NCI-H146 (cell line): ENCODE results near the gene GLIS1.
A peak's percentile ranks its signal among the peaks of the same experiment; 100 is the strongest.

Source experiments
- DNase-seq: peaks from one replicate; lab custom pipeline; 2025; lab: John Stamatoyannopoulos, UW

GLIS1 gene

GRCh38 chr1:53548031-53548491 is 190.9 kb downstream of the GLIS1 start:
- DNase-seq = no peak

- no peak for DNase-seq
These were observed 191.7 kb downstream of the GLIS1 start for GRCh38 chr1:53547231-53547790.

DNA sequence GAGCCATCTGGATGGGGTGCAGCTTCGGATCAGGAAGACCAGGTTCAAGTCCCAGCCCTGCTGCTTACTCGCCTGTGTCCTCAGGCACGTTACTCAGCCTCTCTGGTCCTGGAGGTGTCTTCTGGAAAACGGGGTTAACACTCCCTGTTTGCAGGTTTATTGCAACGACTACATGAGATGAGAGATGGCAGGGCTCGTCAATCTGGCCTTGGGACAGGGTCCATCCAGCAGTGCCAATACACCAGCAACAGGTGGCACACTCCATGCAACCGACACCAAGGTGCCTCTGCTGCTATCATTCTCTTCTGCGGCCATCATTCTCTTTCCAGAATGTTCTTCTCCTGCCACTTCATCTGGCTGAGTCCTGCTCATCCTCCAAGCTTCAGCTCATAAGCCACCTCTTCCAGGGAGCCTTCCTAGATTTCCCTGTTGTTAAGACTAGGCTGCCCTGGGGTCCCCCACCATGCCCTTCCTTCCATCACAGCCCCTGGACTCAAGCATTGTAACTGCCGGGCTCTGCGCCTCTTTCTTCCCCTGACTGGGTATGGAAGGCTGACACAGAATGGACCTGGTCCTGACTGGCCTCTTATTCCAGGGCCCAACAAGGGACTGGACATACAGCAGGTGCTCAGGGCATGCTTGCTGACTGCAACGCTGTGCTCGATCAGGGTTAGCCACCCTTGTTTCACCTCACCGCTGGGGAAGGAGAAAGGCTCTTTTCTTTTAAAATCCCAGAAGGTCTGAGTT is 192.4 kb downstream of the GLIS1 start:
- no peak for DNase-seq

DNA sequence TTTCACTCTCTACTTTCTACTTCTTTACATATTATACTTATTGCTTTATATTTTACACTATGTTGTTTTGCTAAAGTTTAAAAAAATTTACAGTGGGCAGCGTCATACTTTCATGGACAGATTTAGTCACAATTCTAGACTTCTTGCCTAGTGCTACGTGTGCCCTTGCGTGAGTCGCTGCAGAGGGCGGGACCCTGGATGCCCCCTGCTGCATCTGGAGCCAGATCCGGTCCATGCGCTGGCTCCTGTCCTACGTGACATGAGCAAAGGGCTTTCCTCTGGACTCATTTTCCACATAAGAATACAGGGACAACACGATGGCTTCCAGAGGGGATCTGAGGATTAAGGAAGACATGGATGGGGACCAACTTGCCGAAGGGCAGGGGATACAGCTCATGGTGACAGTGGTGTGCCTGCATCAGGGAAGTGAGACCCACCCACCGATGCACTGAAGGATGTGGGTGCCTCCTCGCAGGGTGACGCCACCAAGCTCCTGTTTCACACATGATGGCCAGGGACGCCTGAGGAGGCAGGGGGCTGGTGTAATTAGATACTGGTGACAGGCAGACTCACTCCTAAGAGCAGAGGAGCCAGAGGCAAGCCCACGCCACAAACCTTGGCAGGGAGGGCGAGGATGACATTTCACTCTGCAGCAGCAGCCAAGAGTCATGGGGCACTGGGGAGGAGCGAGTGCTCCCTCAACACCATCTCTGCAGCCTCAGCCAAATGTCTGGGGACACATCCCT is 193.1 kb downstream of the GLIS1 start:
- DNase-seq = peak; percentile 38

GRCh38 chr1:53544728-53545515 is 194.0 kb downstream of the GLIS1 start:
- DNase-seq = no peak

DNA sequence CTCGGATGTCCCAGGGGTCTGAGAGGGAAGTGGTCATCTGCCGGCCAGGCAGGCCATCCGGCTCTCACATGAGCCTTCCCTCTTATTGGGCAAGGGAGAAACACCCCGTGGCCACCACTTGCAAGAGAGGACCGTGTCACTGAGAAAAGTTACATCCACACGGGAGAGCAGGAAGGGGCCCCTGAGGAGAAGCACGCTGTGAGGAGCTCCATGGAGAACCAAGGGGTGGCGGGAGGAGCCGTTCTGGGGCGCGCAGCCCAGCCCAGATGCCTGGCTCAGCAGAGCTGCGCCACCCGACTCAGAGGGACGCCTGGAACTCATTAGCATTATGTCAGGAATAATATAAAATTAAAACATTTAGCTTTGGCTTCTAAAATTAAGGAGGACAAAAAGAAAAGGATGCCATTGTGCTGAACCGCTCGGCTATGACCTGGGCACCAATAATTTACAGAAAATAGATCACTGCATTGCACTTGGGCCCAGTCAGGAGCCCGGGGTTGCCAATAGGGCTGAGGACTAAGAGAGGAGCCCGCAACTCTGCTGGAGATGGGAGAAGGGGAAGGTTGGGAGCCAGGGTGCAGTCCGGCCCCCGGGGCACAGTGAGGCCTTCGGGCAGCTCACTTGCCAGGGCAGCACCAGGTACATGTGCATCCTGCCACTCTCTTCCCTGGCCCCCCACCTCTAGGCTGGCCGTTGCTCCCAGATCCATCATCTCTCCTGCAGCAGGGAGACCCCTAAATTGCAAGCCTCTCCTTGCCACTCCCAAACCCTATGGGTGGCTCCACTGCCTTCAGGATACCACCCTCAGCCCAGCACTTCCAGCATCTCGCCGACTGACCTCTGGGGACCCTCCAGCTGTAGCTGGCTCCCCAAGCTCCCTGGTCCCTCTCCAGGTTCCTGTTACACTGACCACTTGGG is 194.9 kb downstream of the GLIS1 start:
- no peak for DNase-seq

DNA sequence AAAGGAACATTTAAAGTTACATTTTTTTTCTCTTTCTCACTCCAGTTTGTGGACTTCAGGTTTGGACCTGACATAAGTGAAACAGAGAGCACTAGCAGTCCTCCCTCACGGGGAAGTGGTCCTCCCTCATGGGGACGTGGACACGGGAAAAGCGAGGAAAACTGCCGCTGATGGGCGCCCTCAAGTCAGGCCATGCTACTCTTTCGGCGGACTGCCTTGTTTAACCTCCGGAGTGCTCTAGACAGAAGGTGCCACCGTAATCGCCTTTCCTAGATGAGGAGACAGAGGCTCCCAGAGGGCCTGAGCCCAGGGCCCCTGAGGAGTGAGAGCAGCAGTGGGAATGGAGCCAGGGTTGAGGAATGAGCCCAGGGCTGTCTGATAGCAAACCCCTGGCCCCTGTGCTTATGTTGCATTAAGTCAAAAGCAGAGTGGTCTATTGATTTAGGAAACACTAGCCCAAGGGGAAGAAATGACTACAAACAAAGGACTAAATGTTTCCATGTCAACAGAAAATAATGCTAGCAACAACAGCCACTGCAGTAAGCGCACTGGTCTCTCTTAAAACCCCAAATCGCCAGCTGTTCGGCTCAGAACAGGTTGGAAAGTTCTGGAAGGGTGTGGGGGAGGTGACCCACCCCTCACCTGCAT is 195.7 kb downstream of the GLIS1 start:
- DNase-seq = no peak

GRCh38 chr1:53542551-53542950 is 196.4 kb downstream of the GLIS1 start:
- DNase-seq = no peak

DNA sequence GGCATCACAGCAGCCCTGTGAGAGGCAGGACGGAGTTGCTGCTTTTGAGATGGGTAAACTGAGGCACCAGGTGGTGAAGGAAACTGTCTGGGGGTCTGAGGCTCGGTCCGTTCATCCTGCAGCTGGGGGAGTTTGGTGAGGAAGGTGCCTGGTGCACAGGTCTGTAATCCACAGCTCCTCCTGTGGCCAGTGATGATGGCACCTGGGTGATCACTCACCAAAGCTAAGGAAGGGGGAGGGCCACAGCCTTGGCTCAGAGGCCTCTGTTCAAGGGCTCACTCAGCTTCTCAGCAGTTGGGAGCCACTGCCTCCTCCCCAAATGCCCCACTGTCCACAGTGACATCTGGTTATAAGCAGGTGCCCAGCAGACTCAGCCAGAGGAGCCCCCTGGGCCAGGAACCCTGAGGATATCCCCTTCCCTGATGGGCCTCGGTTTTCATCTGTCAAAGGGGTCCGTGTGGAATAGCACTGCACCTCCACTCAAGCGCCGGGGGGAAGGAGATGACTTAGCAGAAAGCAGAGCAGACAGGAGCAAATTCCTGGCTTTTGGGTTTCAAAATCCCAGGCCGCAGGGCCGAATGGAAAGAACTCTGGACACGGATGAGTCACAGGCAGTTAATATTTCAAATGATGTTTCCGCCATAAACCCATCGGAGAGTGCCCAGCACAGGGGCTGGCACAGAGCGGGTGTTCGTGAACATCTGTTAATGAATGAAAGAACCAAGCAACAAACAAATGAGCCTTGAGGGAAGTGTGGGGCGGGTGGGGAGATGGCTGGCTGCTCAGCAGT is 197.0 kb downstream of the GLIS1 start:
- peak; percentile 10 for DNase-seq

DNA sequence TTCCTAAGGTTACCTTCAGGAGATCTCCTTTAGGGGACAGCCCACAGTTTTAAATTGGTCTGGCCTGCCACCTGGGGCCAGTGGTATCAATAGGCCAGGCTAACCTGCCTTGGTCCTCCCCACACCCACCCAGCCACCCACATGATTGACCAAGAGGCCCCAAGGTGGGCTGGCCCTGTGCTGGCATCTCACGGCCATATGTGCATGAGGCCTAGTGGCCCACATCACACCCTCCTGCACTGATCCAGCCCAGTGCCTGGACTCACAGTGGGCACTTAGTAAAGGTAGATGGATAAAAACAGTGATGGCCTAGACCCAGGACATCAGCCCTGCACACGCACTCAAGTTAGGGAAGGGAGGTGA is 197.7 kb downstream of the GLIS1 start:
- DNase-seq = no peak

- DNase-seq = no peak
These were observed 198.2 kb downstream of the GLIS1 start for GRCh38 chr1:53540604-53541262.

DNA sequence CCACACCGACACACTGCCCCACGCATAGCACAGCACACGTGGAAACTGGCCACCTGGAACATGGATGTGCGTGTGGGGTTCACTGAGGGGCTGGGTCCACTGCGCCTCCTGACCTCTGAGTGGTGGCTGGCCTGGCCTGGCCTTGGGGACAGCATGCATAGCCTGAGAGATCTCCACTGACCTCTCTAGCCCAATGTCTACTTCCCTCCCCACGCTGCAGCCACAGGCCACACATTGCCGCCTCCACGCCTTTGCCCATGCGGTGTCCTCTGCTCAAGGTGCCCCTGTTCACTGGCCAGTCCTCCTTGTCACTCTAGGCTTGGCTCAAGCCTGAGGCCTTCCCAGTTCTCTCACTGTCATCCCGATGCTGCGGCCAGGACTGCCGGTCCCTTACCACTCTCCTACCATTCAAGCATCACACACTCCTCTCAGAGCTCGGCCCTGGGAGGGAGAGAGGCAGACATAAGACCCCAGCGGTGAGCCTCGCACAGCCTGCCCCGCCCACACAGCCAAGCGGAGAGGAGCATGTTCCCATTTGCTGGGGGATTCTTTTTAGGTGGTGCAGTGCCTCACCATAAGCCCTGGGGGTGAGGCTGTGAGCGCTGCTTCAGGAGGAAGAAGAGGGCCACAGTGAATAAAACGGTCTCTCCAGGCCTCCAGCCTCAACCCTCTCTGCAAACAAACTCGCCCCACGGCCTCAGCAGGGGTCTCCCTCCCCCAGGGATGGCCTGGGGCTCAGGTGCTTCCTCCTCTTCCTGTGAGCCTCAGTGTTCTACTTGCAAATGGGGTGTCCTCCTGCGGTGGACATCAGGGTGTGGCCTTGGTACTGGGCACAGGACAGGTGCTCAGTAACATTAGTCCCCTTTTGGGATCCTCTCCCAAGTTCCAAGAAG is 199.0 kb downstream of the GLIS1 start:
- peak; percentile 50 for DNase-seq

DNA sequence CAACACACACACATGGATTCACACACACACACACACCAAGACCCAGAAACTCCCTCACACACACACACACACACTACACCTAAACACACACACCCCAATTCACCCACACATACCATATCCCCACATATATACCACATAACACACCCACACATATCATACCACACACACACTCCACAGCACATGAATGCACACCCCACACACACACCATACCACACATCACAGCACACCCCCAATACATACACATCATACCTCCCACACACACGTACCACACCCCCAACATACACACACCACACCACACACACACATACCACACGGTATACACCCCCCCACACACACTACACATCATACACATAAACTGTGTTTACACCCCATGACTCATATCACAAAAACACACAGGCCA is 199.7 kb downstream of the GLIS1 start:
- DNase-seq = no peak

DNA sequence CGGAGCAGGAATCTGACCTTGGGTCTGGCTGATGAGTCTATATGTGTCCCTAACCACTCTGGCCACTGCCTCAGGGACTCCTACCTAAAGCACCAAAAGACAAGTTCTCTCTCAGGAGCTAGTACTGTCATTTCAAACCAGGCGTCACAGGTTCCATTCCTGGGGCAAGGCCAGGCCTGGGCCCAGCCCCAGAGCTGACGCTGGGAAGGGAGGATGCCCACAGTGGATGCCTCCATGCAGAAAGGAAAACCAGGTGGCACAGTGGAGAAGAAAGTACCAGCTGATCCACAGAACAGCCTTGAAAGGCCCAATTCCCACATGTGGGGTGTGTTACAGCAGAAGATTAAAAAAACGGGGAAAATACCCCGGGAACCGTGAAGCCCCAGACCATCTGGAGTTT is 202.4 kb downstream of the GLIS1 start:
- DNase-seq = no peak

DNA sequence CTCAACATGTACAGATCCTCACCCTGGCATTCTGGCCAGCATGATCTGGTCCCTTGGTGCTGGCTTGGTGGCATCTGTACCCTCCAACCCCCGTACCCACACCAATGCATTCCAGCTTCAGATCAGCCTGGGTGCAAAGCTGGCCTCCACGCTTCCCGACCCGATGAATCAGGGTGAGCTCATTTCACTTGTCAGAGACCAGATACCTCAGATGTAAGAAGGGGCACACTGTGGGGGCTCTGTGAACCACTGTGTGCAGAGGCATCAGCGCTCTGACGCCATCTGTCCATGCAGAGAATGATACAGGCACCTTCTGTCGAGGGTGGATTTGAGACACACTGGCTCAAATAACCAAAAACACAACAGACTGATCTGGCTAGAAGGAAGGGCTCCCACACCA is 203.1 kb downstream of the GLIS1 start:
- no peak for DNase-seq

DNA sequence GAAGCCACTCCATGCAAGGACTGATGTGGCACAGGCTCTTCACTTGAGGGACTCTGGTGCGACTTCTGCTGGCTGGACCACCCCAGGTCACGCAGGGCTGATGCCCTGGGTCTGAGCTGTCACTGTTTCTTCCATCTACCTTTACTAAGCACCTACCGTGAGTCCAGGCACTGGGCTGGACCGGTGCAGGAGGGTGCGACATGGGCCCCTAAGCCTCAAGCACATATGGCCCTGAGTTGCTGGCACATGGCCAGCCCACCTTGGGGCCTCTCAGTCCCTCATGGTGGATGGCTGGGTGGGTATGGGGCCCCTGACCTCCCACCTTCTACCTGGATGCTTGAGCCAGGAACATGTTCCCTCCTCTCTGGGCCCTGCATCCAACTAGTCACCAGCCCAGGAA is 203.7 kb downstream of the GLIS1 start:
- DNase-seq = no peak

- no peak for DNase-seq
These were observed 206.1 kb downstream of the GLIS1 start for GRCh38 chr1:53532912-53533311.

- DNase-seq = no peak
These were observed 206.6 kb downstream of the GLIS1 start for GRCh38 chr1:53532377-53532776.
